NK-92 (cell line): Measurements from ENCODE around the gene SCFD1.

Experiments used
- DNase-seq: peaks from one replicate; lab custom pipeline; 2025; ENCODE audit not compliant: unreplicated experiment; lab: John Stamatoyannopoulos, UW

SCFD1 gene

GRCh38 chr14:30753452-30753851 lies 131.3 kb downstream of the SCFD1 start:
- DNase-seq, result no peak

DNA sequence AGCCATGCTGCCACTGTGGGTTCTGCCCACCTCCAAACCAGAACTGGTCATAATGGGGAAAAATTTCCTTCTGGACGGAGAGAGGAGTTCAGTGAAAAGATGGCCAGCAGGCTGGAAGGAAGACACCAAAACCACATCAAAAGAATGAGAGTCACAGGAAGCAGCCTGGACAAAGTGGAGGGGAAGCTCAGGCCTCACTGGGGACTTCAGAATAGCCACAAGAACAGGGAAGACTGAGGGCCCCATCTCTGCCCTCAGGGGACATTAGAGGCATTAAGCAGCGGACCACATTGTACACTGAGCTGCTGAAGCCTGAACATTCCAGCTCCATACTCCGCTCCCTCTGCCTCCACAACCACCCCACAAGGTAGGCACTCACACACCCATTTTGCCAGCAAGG lies 132.7 kb downstream of the SCFD1 start:
- DNase-seq, result no peak

- no peak for DNase-seq
Observed at GRCh38 chr14:30756594-30756993, 134.5 kb downstream of the SCFD1 start.

GRCh38 chr14:30757082-30757481 lies 135.0 kb downstream of the SCFD1 start:
- DNase-seq, result no peak

- no peak for DNase-seq
Observed at GRCh38 chr14:30759172-30760125, 137.3 kb downstream of the SCFD1 start.

GRCh38 chr14:30763891-30764290 lies 141.8 kb downstream of the SCFD1 start:
- no peak for DNase-seq

- no peak for DNase-seq
Observed at GRCh38 chr14:30767624-30768023, 145.5 kb downstream of the SCFD1 start.

DNA sequence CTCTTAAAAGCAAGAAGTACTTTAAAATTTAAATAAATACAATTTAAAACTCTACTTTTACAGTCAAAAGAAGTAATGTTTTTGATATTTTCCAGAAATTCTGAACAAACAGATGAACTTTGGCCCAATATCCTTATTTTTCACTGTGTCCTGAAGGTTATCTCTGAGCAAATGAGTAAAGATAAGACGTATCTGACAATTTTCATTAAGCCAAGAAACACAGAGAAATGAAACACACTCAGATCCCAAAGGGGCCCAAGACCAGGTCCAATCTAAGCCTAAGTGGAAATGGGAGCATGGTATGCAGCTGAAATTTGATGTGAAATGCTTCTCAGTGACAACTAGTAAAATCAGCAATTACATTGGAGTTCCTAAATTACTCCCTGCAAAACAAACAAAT lies 146.7 kb downstream of the SCFD1 start:
- no peak for DNase-seq

DNA sequence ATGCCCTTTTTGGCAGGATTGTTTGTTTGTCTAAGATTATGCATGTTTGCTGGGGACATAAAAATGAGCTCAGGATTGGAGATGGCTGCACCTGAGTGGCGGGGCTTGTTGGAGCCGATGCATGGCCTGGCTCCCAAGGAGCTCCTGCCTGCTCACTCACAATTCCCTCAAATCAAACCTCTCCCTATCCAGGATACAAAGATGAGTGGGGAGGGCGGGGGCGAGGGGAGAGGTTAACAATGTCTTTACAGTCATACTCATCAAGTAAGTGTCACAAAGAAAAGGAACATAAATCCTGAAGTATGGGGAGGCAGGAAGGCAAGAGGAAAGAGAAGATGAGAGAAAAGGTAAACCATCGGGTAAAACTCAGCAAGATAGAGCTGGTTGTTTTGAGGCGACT lies 148.3 kb downstream of the SCFD1 start:
- no peak for DNase-seq

GRCh38 chr14:30771595-30771994 lies 149.5 kb downstream of the SCFD1 start:
- DNase-seq, result no peak

DNA sequence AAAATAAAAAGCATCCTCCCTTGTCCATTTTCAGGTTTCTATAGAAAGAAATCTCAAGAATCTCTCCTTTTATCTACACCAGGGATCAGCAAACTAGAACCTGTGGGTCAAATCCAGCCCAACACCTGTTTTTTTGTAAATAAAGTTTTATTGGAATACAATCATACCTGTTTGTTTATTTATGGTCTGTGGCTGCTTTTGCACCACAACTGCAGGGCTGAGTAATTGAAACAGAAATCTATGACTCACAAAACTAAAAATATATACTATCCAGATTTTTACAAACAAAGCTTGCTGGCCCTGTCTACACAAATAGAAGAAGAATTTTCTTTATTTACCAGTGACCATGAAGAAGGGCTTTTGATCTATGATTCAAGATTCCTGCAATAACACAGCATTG lies 157.1 kb downstream of the SCFD1 start:
- no peak for DNase-seq
